Ovary (tissue), 3 donors: Measurements from ENCODE around the gene FAM124B.

Experiments
- CTCF ChIP-seq, 3 donors: fragments of 450-650 bp in 2 of 3; fragments of 200-600 bp in 1 of 3; IDR thresholded peaks; one replicate each; pipeline versions ENCODE4 v1.5.1 to v1.8.0; 2016 to 2022; ENCODE audit warnings: antibody characterized with exemption in 3 of 3, mild to moderate bottlenecking in 1 of 3
- POLR2A ChIP-seq: fragments of 450-650 bp; IDR thresholded peaks from one replicate; pipeline ENCODE4 v1.6.1; 2017; ENCODE audit warnings: antibody characterized with exemption, mild to moderate bottlenecking, moderate library complexity
- donor health status: DM: no; HTN: no; CAD: no.

- TF ChIP-seq CTCF (IDR thresholded peaks at IDR 0.05) (no peak), POLR2A (no peak)
Measured at GRCh38 chr2:224438726-224439125, 36.8 kb upstream of the FAM124B start.
